ENCODE measurements around the gene TIGD3.
A peak's percentile ranks its signal among the peaks of the same experiment; 100 is the strongest.

TIGD3 gene

DNA sequence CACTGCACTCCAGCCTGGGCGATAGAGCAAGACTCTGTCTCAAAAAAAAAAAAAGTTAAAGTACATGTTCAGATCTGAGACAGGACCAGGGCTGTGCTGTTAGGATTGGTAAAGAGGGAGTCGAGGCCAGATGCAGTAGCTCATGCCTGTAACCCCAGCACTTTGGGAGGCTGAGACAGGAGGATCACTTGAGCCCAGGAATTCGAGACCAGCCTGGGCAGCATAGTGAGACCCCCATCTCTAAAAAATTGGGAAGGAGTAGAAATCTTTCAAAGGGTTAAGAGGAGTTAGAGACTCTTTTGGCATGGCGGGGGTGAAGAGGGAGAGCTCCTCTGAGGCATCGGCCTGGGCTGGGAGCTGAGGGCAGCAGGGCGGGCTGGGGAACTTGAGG is 16.1 kb downstream of the TIGD3 start:
- no peak for DNase-seq (ENCODE audit: low spot score)

- DNase-seq (ENCODE audit: low spot score): no peak
Observed at GRCh38 chr11:65373839-65374580, 19.5 kb downstream of the TIGD3 start.

- no peak for DNase-seq (ENCODE audit: low spot score)
Observed at GRCh38 chr11:65375012-65375411, 20.5 kb downstream of the TIGD3 start.

DNA sequence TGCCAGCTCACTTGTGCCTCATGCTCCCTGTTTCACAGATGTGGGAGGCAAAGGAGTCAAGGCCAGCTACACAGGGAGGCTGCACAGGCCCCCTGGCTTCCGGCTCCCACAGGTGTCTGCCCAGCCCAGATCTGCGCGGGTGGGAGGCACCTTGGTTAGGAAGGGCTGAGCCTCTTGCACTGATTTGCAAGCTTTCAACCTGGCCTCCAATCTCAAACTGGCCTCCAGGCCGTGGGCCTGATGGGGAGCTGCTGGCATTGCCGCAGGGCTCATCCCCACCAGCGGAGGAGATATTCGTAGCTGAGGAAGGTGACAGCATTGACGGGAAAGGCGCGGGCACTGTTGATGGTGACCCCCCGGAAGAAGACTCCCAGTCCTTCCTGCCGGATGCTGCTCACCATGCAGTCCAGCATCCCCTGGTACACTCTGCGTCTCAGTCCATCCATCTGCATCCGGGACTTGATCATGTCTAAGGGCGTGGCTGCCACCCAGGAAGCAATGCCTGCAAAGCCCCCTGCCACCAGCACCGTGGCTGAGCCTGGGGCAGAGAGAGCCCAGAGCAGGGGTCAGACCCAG is 21.7 kb downstream of the TIGD3 start:
- no peak for DNase-seq (ENCODE audit: low spot score)

DNA sequence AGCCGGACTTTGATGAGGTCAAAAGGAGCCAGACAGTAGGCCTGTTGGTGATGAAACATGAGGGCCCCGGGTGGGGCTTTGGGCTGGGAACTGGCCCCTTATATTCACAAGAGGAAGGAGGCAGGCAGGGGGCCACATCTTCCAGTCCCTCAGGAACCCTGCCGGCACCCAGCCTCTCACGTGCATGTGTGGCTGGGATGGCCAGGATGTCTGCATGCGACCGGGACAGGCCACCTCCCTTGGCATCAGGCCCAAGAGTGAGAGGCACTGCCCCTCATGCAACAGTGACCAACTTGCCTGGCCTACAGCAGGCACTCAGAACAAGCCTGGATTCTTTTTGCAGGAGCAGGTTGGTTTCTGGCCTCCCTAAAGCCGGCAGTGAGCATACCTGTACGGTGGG is 22.5 kb downstream of the TIGD3 start:
- no peak for DNase-seq (ENCODE audit: low spot score)

GRCh38 chr11:65377777-65378176 is 23.2 kb downstream of the TIGD3 start:
- no peak for DNase-seq (ENCODE audit: low spot score)

DNA sequence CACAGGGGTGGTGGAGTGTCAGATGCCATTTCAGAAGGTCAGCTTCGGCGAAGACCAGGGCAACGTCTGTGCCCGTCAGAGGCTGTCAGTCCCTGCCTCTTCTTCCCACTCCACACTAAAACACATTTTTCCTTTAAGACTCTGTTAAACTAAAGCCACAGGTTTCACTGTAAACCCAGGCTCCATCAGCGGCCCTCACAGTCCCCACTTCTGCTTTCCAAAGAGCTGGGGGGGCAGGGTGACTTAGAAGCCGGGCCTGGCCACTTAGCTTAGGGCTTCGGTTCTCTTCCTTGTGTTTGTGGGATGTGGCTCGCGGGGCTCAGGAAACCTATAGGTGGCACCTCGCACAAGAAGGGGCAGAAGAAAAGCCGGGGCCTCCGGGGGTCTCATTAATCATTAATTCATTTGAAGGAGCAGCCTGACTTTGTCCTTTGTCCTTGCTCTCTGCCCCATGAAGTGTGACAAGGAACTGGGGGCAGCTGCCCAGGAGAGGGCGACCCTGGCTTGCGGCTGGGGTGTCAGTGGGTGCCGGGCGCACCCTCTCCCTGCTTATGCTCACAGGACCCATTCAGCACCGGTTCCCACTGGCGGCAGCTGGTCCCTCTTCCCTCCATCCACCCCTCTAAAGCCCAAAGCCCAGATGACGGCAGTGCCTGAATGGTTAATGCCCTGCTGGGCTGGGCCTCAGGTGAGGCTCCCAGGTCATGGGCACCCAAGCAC is 23.8 kb downstream of the TIGD3 start:
- no peak for DNase-seq (ENCODE audit: low spot score)

- no peak for DNase-seq (ENCODE audit: low spot score)
Observed at GRCh38 chr11:65378928-65379638, 24.5 kb downstream of the TIGD3 start.

- no peak for DNase-seq (ENCODE audit: low spot score)
Observed at GRCh38 chr11:65379698-65380459, 25.3 kb downstream of the TIGD3 start.

- DNase-seq (ENCODE audit: low spot score): no peak
Observed at GRCh38 chr11:65380460-65381119, 26.0 kb downstream of the TIGD3 start.

DNA sequence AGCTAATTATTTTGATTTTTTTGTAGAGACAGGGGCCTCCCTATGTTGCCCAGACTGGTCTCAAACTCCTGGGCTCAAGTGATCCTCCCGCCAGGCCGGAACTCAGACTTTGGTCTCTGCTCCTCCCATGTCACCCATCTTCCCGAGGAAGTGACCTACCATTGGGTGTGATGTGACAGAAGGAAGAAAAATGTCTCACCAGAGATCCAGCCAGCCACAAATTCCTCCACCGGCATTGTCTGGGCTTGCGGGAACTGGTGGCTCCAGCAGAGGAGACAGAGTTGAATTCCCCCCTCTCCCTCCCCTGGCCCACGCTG is 27.1 kb downstream of the TIGD3 start:
- DNase-seq (ENCODE audit: low spot score): peak; percentile 62

DNA sequence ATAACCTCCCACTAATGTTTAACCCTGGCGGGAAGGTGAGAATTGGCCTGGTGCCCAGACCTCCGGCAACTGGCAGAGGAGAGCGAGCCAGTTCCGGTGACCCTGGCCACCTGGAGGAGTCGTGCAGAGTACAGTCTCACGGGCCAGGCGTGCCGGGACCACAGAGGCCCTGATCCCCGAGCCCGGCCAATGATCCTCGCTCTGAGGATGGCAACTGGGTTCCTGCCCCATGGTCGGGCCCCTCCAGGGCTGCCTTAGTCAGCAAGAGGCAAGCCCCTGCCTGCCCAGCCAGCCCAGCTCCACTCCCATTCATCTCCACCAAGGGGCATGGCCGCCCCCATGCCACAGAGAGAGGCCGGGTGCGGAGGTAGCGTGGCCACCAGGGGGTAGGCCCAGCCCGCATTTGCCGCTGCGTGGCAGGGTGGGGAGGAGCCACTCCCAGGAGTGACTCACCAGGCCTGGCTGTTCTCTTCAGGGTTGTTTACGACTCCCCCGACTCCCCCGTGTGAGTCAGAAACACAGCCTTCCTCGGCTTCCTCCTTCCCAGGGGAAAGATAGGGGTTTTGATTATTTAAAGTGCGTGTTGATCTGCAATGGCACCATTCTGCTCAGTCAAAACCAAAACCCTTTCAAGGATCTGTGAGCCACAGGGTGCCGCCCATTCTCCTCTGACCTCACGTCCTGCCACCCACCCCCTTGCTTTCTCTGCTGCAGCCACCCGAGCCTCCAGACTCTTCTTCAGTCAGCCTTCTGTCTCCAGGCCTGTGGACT is 27.7 kb downstream of the TIGD3 start, which contains the start of gene SLC25A45:
SLC25A45 (minus strand) TSS at position 614 of the 771 bp plus-strand sequence. CDS start 695 bp downstream, outside the sequence.
- DNase-seq (ENCODE audit: low spot score): peak; percentile 95

DNA sequence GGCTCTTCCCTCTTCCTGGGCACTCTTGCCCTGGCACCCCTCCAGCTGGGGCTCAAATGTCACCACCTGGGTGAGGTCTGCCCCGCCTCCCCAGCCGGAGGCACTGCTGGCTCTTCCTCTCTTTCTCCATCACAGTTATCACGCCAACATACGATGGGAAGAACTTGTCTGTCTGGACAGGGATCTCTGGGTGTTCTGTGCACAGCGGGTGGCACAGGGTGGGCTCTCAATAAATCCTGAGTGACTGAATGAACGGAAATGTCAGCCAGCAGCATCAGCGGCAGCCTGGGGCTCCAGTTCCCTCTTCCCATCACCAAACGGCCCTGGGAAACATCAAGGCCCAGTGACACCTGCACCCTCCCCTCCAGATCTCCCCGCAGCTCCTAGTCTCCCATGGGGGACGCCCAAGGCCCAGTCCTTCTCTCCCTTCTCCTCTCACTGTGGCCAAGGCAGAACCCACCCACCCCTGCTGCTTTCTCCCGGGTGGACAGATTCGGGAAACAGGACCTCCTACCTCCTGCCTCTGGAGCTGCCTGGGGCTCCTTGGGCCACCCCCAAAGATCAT is 28.3 kb downstream of the TIGD3 start:
- no peak for DNase-seq (ENCODE audit: low spot score)

DNA sequence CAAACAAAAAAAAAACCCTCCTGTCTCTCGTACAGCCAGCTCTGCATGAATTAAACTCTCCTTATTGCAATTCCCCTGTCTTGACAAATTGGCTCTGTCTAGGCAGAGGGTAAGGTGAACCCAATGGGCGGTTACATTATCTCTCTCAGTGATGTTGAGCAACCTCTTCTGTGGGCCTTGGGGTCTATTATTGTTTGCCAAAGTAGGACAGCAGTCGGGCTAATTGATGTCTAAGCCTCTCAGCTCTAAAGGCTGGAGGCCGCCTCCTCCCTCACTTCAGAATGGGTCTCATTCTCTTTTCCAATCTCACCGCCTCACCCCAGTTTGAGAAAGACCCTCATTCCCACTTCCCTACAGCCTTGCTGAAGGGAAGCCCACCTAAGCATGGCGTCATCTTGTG is 29.2 kb downstream of the TIGD3 start:
- no peak for DNase-seq (ENCODE audit: low spot score)

DNA sequence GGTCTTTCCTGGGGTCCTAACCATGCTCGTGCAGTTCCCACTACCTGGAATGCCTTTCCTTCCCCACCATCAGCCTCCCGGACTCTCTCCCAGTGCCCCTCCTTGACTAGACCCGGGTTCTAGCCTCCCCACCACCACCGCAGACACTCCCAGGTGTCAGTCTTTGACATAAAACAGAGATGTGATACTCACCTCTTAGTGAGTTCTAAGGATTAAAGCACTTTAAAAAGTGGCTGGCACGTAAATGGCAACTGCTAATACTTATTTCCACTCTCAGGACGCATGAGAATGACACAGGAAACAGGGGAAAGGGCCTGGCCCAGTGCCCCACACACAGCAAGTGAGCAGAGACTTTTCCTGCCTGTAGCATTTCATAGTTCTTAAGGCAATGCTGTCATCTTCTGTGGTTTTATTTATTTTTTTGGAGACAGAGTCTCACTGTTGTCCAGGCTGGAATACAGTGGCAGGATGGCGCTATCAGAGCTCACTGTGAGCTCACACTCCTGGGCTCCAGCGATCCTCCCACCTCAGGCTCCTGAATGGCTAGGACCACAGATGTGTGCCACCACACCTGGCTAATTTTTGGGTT is 29.8 kb downstream of the TIGD3 start:
- no peak for DNase-seq (ENCODE audit: low spot score)

DNA sequence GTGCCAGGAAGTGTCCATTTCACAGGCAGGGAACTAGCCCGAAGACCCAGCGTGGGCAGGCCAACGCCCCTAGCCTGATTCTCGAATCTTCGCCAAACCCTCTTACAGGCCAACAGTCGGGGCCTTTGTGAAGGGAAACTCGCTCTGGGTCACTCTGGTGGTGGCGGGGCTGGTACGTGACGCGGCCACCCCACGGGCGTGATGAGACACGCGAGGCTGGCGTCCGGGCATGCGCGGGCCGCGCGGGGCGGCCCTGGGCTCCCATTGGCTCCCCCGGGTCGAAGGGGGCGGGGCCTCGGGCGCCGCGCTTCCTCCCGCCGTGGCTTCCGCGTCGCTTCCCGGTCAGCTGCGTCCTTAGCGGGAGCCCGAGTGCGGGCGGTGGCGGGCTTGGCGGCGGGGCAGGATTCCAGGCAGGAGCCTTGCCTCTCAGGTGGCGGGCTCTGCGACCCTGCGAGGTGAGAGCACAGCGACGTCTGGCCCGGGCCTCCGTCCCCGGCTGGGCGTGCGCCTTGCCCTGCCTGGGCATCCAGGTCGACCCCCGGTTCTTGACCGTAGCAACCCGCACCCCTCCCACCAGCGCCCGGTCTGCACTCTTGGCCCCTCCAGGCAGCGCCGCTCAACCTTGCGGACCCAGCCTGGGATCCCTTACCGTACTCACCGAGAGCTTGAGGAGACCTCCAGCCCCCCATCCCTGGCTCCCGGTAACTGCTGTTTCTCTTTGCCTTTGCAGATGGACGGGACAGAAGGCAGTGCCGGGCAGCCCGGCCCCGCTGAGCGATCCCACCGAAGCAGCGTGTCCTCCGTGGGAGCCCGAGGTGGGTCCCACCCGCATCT is 32.0 kb downstream of the TIGD3 start, which contains the start of gene FRMD8:
FRMD8 (plus strand) TSS at position 331 of the 834 bp plus-strand sequence; CDS start at position 731, 400 bp downstream.
- peak; percentile 81 for DNase-seq (ENCODE audit: low spot score)

DNA sequence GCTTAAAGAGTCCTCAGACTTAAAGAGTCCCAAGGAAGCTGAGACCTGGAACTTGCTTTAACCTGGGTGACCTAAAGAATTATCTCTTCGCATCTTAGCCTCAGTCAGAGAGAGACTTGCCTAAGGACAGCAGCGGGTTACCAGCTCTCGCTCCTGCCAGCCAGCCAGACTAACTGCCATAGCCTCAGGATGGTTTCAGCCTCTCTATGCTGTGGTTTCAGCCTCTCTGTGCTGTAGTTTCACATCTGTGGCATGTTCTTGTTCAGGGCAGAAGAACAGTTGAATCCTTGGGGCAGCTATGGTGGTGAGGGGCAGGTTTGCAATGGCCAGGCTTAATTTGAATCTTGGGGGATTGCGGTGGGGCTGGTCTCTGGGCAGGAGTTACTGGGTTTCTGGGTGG is 34.2 kb downstream of the TIGD3 start:
- no peak for DNase-seq (ENCODE audit: low spot score)

GRCh38 chr11:65389294-65389980 is 34.9 kb downstream of the TIGD3 start:
- DNase-seq (ENCODE audit: low spot score): no peak
